Endothelial cell of umbilical vein (primary cell): ENCODE results near the gene PCNX4. TPM values are rescaled to one million over a fixed set of nuclear protein-coding genes. Genes with fewer than 3 reads are reported as not detected.

Experiments used
- BruUV-seq: library from RNA; stranded (reverse); fragments of 400-500 nt; replicated peaks from 2 replicates; lab custom pipeline; 2021; lab: Mats Ljungman, UMichigan
- CTCF ChIA-PET: fragments of 300-600, 350-600 bp; sonication (Branson Sonifier 250); formaldehyde crosslinking; loops from one replicate; lab custom pipeline; 2021; ENCODE audit warnings: antibody characterized with exemption, inconsistent platforms; lab: Charles Lee
- POLR2A ChIA-PET: fragments of 300-600, 350-600 bp; sonication (Branson Sonifier 250); formaldehyde crosslinking; loops from one replicate; lab custom pipeline; 2021; ENCODE audit warnings: antibody characterized with exemption, inconsistent platforms; lab: Charles Lee
- DNase-seq: peaks from one replicate; pipeline ENCODE4 v3.0.0-alpha.2; 2011; ENCODE audit warnings: low read depth, low spot score
- FAIRE-seq: peaks from 2 replicates; lab custom pipeline; 2011; peaks lifted over from hg19 to GRCh38; lab: Jason Lieb, UNC
- H2AFZ ChIP-seq: 2 replicates; pipeline ENCODE4 v1.6.0; 2012; ENCODE audit warnings: low read depth, low read length, control low read depth, inconsistent platforms
- H3K27ac ChIP-seq: 2 replicates; pipeline ENCODE4 v1.5.1; 2011; ENCODE audit warnings: low read depth, mild to moderate bottlenecking, control low read depth, low read length, moderate library complexity; ENCODE audit not compliant: insufficient read depth
- H3K27me3 ChIP-seq, 2 experiments: 2 replicates each; pipeline versions ENCODE4 v1.6.0 to v1.6.1; 2011; ENCODE audit warnings: low read length in 2 of 2, mixed read lengths in 1 of 2; ENCODE audit not compliant: control insufficient read depth in 2 of 2, insufficient read depth in 2 of 2
- H3K36me3 ChIP-seq, 2 experiments: 2 replicates in 1 of 2; 3 replicates in 1 of 2; pipeline ENCODE4 v1.5.1; 2011; ENCODE audit warnings: low read length in 2 of 2, mild to moderate bottlenecking in 1 of 2, moderate library complexity in 1 of 2; ENCODE audit not compliant: control insufficient read depth in 2 of 2, insufficient read depth in 2 of 2; ENCODE audit errors: extremely low read depth in 1 of 2
- H3K4me1 ChIP-seq: 3 replicates; pipeline ENCODE4 v1.5.1; 2011; ENCODE audit warnings: mild to moderate bottlenecking, low read length; ENCODE audit not compliant: control insufficient read depth, insufficient read depth; ENCODE audit errors: extremely low read depth
- H3K4me2 ChIP-seq: 2 replicates; pipeline ENCODE4 v1.6.1; 2011; ENCODE audit warnings: low read length, control low read depth, mixed read lengths; ENCODE audit not compliant: insufficient read depth
- H3K4me3 ChIP-seq, 3 experiments: fragments of 200-600 bp in 1 of 3; sonication (generic), shearing (Covaris generic) in 1 of 3; replicated peaks in 1 of 3; 2 replicates each; pipeline ENCODE4 v1.5.1; 2011 to 2016; ENCODE audit warnings: control low read depth in 3 of 3, low read length in 3 of 3, mild to moderate bottlenecking in 2 of 3, inconsistent platforms in 1 of 3, low read depth in 1 of 3, moderate library complexity in 1 of 3; ENCODE audit not compliant: insufficient read depth in 1 of 3
- H3K79me2 ChIP-seq: 2 replicates; pipeline ENCODE4 v1.6.0; 2012; ENCODE audit warnings: low read length, inconsistent platforms; ENCODE audit not compliant: control insufficient read depth, insufficient read depth
- H3K9ac ChIP-seq: replicated peaks from 2 replicates; pipeline ENCODE3; 2011; ENCODE audit warnings: low read length, control low read depth; ENCODE audit not compliant: insufficient read depth; ENCODE audit errors: extremely low read depth
- H3K9me1 ChIP-seq: replicated peaks from 3 replicates; pipeline ENCODE4 v1.6.0; 2011; ENCODE audit warnings: mild to moderate bottlenecking, low read length; ENCODE audit not compliant: control insufficient read depth, insufficient read depth; ENCODE audit errors: extremely low read depth
- H3K9me3 ChIP-seq: replicated peaks from 2 replicates; pipeline ENCODE4 v1.5.1; 2012; ENCODE audit warnings: low read length, inconsistent platforms; ENCODE audit not compliant: control insufficient read depth, insufficient read depth
- H4K20me1 ChIP-seq: replicated peaks from 2 replicates; pipeline ENCODE3; 2011; ENCODE audit warnings: mild to moderate bottlenecking, low read length; ENCODE audit not compliant: control insufficient read depth, insufficient read depth; ENCODE audit errors: extremely low read depth
- EZH2 ChIP-seq: IDR thresholded peaks from 2 replicates; pipeline ENCODE4 v1.6.1; 2012; ENCODE audit warnings: borderline replicate concordance, low read depth, mild to moderate bottlenecking, moderate library complexity, low read length, inconsistent platforms; ENCODE audit not compliant: severe bottlenecking
- FOS ChIP-seq: IDR thresholded peaks from 2 replicates; pipeline ENCODE4 v1.6.1; 2011; ENCODE audit warnings: mild to moderate bottlenecking, low read length, moderate library complexity, borderline replicate concordance; ENCODE audit not compliant: insufficient read depth
- GATA2 ChIP-seq: IDR thresholded peaks from 2 replicates; pipeline ENCODE4 v1.7.0; 2011; ENCODE audit warnings: low read depth, mild to moderate bottlenecking, moderate library complexity, mixed read lengths, low read length; ENCODE audit not compliant: insufficient read length, insufficient read depth
- JUN ChIP-seq: IDR thresholded peaks from 2 replicates; pipeline ENCODE4 v1.6.1; 2011; ENCODE audit warnings: borderline replicate concordance, low read depth; ENCODE audit not compliant: insufficient read length, insufficient read depth
- MYC ChIP-seq: IDR thresholded peaks from one replicate; pipeline ENCODE4 v1.6.1; 2011; ENCODE audit warnings: mild to moderate bottlenecking, low read depth, low read length
- POLR2AphosphoS5 ChIP-seq: IDR thresholded peaks from 2 replicates; pipeline ENCODE4 v1.6.1; 2012; ENCODE audit warnings: low read depth, mild to moderate bottlenecking, control low read depth, low read length, moderate library complexity; ENCODE audit not compliant: insufficient read depth
- dilution Hi-C: fragments of 300-500 bp; cut with MboI; formaldehyde crosslinking; loops from one replicate; pipeline ENCODE4 v1.15.0; 2019; ENCODE audit warnings: low sequenced_read_pairs; ENCODE audit not compliant: extremely low pct_ligation_motif_present
- intact Hi-C: fragments of 100-400 bp; cut with micrococcal nuclease; formaldehyde crosslinking; loops from one replicate; pipeline ENCODE4 v1.10.0; 2022
- polyA plus RNA-seq, 4 experiments: library from polyadenylated mRNA; depleted of rRNA in 3 of 4; stranded (reverse) in 3 of 4; unstranded in 1 of 4; fragments of >200 nt; gene quantifications; 2 replicates each; pipeline versions ENCODE4 v1.2.1 to v1.2.3, GENCODE V29; 2011 to 2012; ENCODE audit warnings: missing spikeins in 1 of 4
- total RNA-seq: library from RNA; stranded (reverse); gene quantifications from 2 replicates; pipeline ENCODE4 v1.2.3, GENCODE V29; 2021
- TF ChIP-seq, protein P1 (sequence below), 2 donors: IDR thresholded peaks; 1 replicate in 1 of 2; 2 replicates in 1 of 2; pipeline ENCODE4 v1.5.1; 2011; ENCODE audit warnings: low read length in 2 of 2, mild to moderate bottlenecking in 2 of 2, moderate library complexity in 2 of 2, control low read depth in 1 of 2, inconsistent platforms in 1 of 2, low read depth in 1 of 2; ENCODE audit not compliant: insufficient read depth in 1 of 2; ENCODE audit errors: extremely low read depth in 1 of 2
- TF ChIP-seq, protein P2 (sequence below): IDR thresholded peaks from 2 replicates; pipeline ENCODE4 v1.6.1; 2011; ENCODE audit not compliant: insufficient read depth, insufficient read length

The PCNX4 gene
- total and polyA plus RNA-seq, 2 donors (not counting 3 experiments of a cell fraction or from before 2014, with no cell fraction given): 35.5 to 51.6 TPM

DNA sequence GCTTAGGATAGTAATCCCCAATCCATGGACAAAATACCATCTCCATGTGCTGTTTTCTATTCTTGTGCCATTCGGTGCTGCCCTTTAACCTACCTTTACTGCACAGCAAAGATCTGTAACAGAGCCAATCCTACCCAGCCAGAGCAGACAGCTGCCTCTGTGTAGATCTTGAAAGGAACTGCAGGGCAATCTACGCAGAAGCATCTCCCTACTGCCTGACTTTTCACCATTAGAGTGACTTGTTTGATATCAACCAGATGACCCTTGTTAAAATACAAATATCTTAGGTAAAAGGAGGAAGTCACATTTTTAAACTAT, 123.4 kb downstream of the PCNX4 start:
- DNase-seq: no peak
- POLR2A ChIA-PET: no interaction called here
- dilution Hi-C loops: no loop called here

DNA sequence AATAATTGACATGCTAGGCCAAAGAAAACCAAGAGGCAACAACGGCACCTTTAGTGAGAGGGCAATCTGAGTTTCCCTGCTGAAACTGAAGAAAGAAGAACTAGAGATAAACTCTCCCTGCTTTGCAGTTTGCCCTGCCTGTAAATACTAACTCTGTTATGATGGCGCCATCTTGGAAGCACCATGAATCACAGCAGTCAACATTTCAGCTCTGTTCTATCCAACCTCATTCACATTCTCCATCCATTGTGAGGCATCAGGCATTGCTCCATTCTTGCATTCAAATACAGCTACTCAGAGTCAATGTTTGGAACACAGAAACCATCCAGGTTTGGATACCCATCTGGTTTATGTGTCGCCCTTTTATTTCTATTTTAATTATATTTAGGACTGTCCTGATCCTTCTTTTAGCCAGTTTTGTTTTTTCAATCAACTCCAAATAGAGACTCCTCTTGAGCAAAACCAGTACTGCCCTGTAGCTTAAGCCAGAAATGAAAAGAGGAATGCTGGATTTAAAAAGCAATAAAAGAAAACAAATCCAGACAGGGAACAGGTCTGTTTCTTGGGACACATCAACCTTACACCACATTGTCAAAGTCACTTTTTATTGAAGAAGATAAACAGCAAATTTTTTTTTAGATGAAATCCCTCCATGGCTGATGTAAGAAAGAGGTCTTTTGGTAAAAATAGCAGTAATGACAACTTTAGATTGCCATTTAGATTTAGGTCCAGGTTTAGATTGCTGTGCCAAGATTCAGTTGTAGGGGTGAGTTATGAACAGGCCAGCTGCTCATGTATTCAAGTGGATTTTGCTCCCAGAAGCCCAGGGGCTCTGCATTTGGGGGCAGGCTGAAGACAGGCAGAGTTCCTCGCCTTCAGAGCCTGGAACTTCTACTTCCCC, 124.0 kb downstream of the PCNX4 start:
- H4K20me1 ChIP-seq: no peaks in the 10 kb centered on the region
- POLR2A ChIA-PET: no interaction called here
- intact Hi-C loops: no loop called here
- no peak for FAIRE-seq
- H3K27ac ChIP-seq: no peak overlapping the region
- dilution Hi-C loops: no loop called here
- DNase-seq: no peak
- peaks cover 0 to 3% of the 10 kb centered on the region in 2 experiments for H3K27me3 ChIP-seq
- no peaks in the 10 kb centered on the region for H3K4me1 ChIP-seq
- no peaks in the 10 kb centered on the region for H3K9me1 ChIP-seq
- no peaks in the 10 kb centered on the region for H3K9me3 ChIP-seq
- no peak overlapping the region for H3K9ac ChIP-seq
- CTCF ChIA-PET: no interaction called here
- no peaks in the 10 kb centered on the region for H3K36me3 ChIP-seq
- H3K4me3 ChIP-seq: no peak overlapping the region
- no peaks in the 10 kb centered on the region for H3K79me2 ChIP-seq
- no peak for TF ChIP-seq JUN
- TF ChIP-seq, protein P1, sequence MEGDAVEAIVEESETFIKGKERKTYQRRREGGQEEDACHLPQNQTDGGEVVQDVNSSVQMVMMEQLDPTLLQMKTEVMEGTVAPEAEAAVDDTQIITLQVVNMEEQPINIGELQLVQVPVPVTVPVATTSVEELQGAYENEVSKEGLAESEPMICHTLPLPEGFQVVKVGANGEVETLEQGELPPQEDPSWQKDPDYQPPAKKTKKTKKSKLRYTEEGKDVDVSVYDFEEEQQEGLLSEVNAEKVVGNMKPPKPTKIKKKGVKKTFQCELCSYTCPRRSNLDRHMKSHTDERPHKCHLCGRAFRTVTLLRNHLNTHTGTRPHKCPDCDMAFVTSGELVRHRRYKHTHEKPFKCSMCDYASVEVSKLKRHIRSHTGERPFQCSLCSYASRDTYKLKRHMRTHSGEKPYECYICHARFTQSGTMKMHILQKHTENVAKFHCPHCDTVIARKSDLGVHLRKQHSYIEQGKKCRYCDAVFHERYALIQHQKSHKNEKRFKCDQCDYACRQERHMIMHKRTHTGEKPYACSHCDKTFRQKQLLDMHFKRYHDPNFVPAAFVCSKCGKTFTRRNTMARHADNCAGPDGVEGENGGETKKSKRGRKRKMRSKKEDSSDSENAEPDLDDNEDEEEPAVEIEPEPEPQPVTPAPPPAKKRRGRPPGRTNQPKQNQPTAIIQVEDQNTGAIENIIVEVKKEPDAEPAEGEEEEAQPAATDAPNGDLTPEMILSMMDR (IDR thresholded peaks at IDR 0.05; ENCODE audit: extremely low read depth in 1 of 2, insufficient read depth in 1 of 2, low read depth in 1 of 2, low read length in 2 of 2): no peak
- TF ChIP-seq GATA2: no peak
- TF ChIP-seq, protein P2, sequence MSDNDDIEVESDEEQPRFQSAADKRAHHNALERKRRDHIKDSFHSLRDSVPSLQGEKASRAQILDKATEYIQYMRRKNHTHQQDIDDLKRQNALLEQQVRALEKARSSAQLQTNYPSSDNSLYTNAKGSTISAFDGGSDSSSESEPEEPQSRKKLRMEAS: no peak
- TF ChIP-seq MYC: no peak
- TF ChIP-seq EZH2: no peak
- TF ChIP-seq POLR2AphosphoS5: no peak
- TF ChIP-seq FOS: no peak
- H3K4me2 ChIP-seq: no peak overlapping the region
- BruUV-seq: no TSS peak
- H2AFZ ChIP-seq: no peak overlapping the region

More for the DNA sequence above, 123.4 kb downstream of the PCNX4 start:
- Histone ChIP-seq H3K36me3 (no peaks in the 10 kb centered on the region), H3K27ac (no peak overlapping the region), H3K4me2 (no peak overlapping the region), H4K20me1 (no peaks in the 10 kb centered on the region), H3K4me1 (no peaks in the 10 kb centered on the region), H3K9me1 (no peaks in the 10 kb centered on the region), H2AFZ (no peak overlapping the region), H3K4me3 (no peak overlapping the region), H3K79me2 (no peaks in the 10 kb centered on the region), H3K27me3 (peaks cover 0 to 3% of the 10 kb centered on the region in 2 experiments), H3K9me3 (no peaks in the 10 kb centered on the region), H3K9ac (no peak overlapping the region)
- FAIRE-seq: no peak
- CTCF ChIA-PET: no interaction called here
- intact Hi-C loops: no loop called here
- no peak for TF ChIP-seq MYC
- no peak for TF ChIP-seq JUN
- TF ChIP-seq POLR2AphosphoS5: no peak
- no peak for TF ChIP-seq FOS
- TF ChIP-seq, protein P2: no peak
- no TSS peak for BruUV-seq
